ENCODE data around the gene FYB1. TPM values are rescaled to one million over a fixed set of nuclear protein-coding genes. Genes with fewer than 3 reads are reported as not detected.

Gene FYB1
- total RNA-seq, 1 experiment from 2014 or later, result not detected

GRCh38 chr5:39055768-39056398, 163.5 kb downstream of the FYB1 start:
- H3K27me3 ChIP-seq, result no peaks in the 10 kb centered on the region
- no peaks in the 10 kb centered on the region for H3K9me3 ChIP-seq (replicated peaks)
- H3K27ac ChIP-seq, result no peak overlapping the region
- no peak overlapping the region for H3K4me3 ChIP-seq
- no peaks in the 10 kb centered on the region for H3K4me1 ChIP-seq
- DNase-seq, result no peak
- H3K36me3 ChIP-seq, result no peaks in the 10 kb centered on the region

Other genes starting within 250 kb of the FYB1 start
- gene RICTOR, start 145.2 kb downstream of the FYB1 start, total RNA-seq (2014; rRNA removed; shearing (Covaris generic)), result 21.5 and 24.3 TPM in 2 replicates
- not detected in 2 replicates for gene C9, start 144.9 kb upstream of the FYB1 start, total RNA-seq (2014; rRNA removed; shearing (Covaris generic))
- gene DAB2, start 205.4 kb upstream of the FYB1 start, total RNA-seq (2014; rRNA removed; shearing (Covaris generic)), result 18.4 and 19.1 TPM in 2 replicates

Data from SJCRH30 (cell line).